ENCODE data around the gene CNIH3.

DNA sequence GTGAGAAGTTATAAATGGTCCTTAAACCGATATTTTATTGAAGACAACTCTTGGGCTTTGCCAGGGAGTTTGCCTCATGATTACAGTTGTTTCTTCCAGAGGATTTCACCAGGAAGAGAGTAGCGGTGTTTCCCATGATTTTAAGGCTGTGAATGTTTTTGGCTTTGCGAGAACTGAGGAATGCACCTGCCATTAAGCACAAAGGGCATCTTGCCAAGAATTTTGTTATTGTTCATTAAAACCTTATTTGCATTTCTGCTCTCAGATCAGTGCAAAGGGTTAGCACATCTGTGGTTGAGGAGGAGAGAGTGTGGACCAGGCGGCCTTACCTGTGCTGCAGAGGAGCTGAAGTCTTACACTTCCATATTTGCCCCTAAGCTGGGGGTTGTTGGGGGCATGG is 13.8 kb downstream of the CNIH3 start:
- TF ChIP-seq TAF1 (IDR thresholded peaks at IDR 0.05; ENCODE audit: low read depth): no peak
- no peak for TF ChIP-seq REST (IDR thresholded peaks at IDR 0.05; ENCODE audit: low read depth)
- TF ChIP-seq, protein P1, sequence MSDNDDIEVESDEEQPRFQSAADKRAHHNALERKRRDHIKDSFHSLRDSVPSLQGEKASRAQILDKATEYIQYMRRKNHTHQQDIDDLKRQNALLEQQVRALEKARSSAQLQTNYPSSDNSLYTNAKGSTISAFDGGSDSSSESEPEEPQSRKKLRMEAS (IDR thresholded peaks at IDR 0.05): no peak
